HG02973 (cell line): ENCODE measurements around the gene IGF2.

Source experiments
- ATAC-seq: cut with Tn5 transposase; IDR thresholded peaks from one replicate; pipeline ENCODE4 v1.9.1; 2021; ENCODE audit warnings: moderate library complexity; ENCODE audit not compliant: unreplicated experiment

Gene IGF2

GRCh38 chr11:2169626-2170570, 30.7 kb upstream of the IGF2 start:
- no peak for ATAC-seq

GRCh38 chr11:2169005-2169378, 29.8 kb upstream of the IGF2 start:
- no peak for ATAC-seq

GRCh38 chr11:2168286-2169004, 29.3 kb upstream of the IGF2 start:
- no peak for ATAC-seq

GRCh38 chr11:2167141-2168045, 28.2 kb upstream of the IGF2 start:
- ATAC-seq: no peak

GRCh38 chr11:2166091-2166851, 27.1 kb upstream of the IGF2 start:
- ATAC-seq: no peak

GRCh38 chr11:2165571-2165970, 26.4 kb upstream of the IGF2 start:
- no peak for ATAC-seq

GRCh38 chr11:2164861-2165555, 25.8 kb upstream of the IGF2 start:
- ATAC-seq: no peak

GRCh38 chr11:2164081-2164480, 24.9 kb upstream of the IGF2 start:
- no peak for ATAC-seq

GRCh38 chr11:2163428-2163978, 24.3 kb upstream of the IGF2 start:
- ATAC-seq: no peak

- no peak for ATAC-seq
Observed at GRCh38 chr11:2160736-2161259, 21.6 kb upstream of the IGF2 start, which contains the start of gene INS. Gene INS (minus strand): TSS chr11:2161209. CDS start chr11:2160971, 238 bp downstream.

- ATAC-seq: no peak
Observed at GRCh38 chr11:2159536-2160413, 20.6 kb upstream of the IGF2 start.

GRCh38 chr11:2158966-2159365, 19.8 kb upstream of the IGF2 start:
- no peak for ATAC-seq

GRCh38 chr11:2158296-2158737, 19.1 kb upstream of the IGF2 start:
- ATAC-seq: no peak

GRCh38 chr11:2157294-2158040, 18.3 kb upstream of the IGF2 start:
- ATAC-seq: no peak

- no peak for ATAC-seq
Observed at GRCh38 chr11:2156416-2157182, 17.4 kb upstream of the IGF2 start.

- no peak for ATAC-seq
Observed at GRCh38 chr11:2155511-2155910, 16.3 kb upstream of the IGF2 start.

GRCh38 chr11:2154889-2155288, 15.7 kb upstream of the IGF2 start:
- no peak for ATAC-seq
